H9 (cell line): ENCODE data around the gene CXXC5. TPM values are rescaled to one million over a fixed set of nuclear protein-coding genes. Genes with fewer than 3 reads are reported as not detected.
A peak's percentile ranks its signal among the peaks of the same experiment; 100 is the strongest.

Experiments
- DNase-seq: peaks from one replicate; pipeline ENCODE4 v3.0.0-alpha.2; 2017
- H2AFZ ChIP-seq: one replicate; pipeline ENCODE4 v1.6.1; 2013; ENCODE audit warnings: mild to moderate bottlenecking, low read length, control low read depth, moderate library complexity
- H2AK5ac ChIP-seq: 2 replicates; pipeline ENCODE4 v1.6.1; 2013; ENCODE audit warnings: low read length, control low read depth, mixed read lengths; ENCODE audit not compliant: insufficient read length
- H2BK120ac ChIP-seq: one replicate; pipeline ENCODE4 v1.6.1; 2013; ENCODE audit warnings: low read depth, mild to moderate bottlenecking, low read length, control low read depth, inconsistent platforms; ENCODE audit not compliant: poor library complexity, severe bottlenecking
- H2BK12ac ChIP-seq: 2 replicates; pipeline ENCODE4 v1.6.1; 2013; ENCODE audit warnings: low read length, control low read depth, mixed read lengths, low read depth; ENCODE audit not compliant: insufficient read length
- H2BK15ac ChIP-seq: 2 replicates; pipeline ENCODE4 v1.6.1; 2013; ENCODE audit warnings: low read depth, low read length, control low read depth
- H2BK20ac ChIP-seq: one replicate; pipeline ENCODE4 v1.6.1; 2013; ENCODE audit warnings: low read depth, mild to moderate bottlenecking, low read length, control low read depth, inconsistent platforms; ENCODE audit not compliant: poor library complexity, severe bottlenecking
- H2BK5ac ChIP-seq: 2 replicates; pipeline ENCODE4 v1.6.1; 2013; ENCODE audit warnings: low read length, control low read depth, mixed read lengths; ENCODE audit not compliant: insufficient read length
- H3K14ac ChIP-seq: 2 replicates; pipeline ENCODE4 v1.6.1; 2013; ENCODE audit warnings: low read length, control low read depth; ENCODE audit not compliant: insufficient read depth
- H3K18ac ChIP-seq: 2 replicates; pipeline ENCODE4 v1.6.1; 2013; ENCODE audit warnings: low read depth, mild to moderate bottlenecking, mixed read lengths, low read length, control low read depth; ENCODE audit not compliant: insufficient read length
- H3K23ac ChIP-seq: 2 replicates; pipeline ENCODE4 v1.6.1; 2013; ENCODE audit warnings: low read length, control low read depth, mixed read lengths, low read depth; ENCODE audit not compliant: insufficient read length
- H3K23me2 ChIP-seq: 2 replicates; pipeline ENCODE4 v1.6.1; 2013; ENCODE audit warnings: low read depth, mild to moderate bottlenecking, mixed read lengths, low read length, control low read depth; ENCODE audit not compliant: insufficient read length, poor library complexity, severe bottlenecking
- H3K27ac ChIP-seq: 2 replicates; pipeline ENCODE4 v1.5.1; 2013; ENCODE audit warnings: low read length, control low read depth, mixed read lengths, low read depth; ENCODE audit not compliant: insufficient read length
- H3K27me3 ChIP-seq: 2 replicates; pipeline ENCODE4 v1.6.1; 2013; ENCODE audit warnings: low read length, control low read depth, inconsistent platforms; ENCODE audit not compliant: insufficient read depth
- H3K4ac ChIP-seq: 2 replicates; pipeline ENCODE4 v1.6.1; 2013; ENCODE audit warnings: low read depth, mild to moderate bottlenecking, control low read depth, inconsistent platforms, low read length, moderate library complexity
- H3K4me1 ChIP-seq: 2 replicates; pipeline ENCODE4 v1.6.1; 2013; ENCODE audit warnings: low read length, control low read depth, inconsistent platforms; ENCODE audit not compliant: insufficient read depth
- H3K4me2 ChIP-seq: 2 replicates; pipeline ENCODE4 v1.6.1; 2013; ENCODE audit warnings: low read length, control low read depth, mixed read lengths; ENCODE audit not compliant: insufficient read length, insufficient read depth
- H3K56ac ChIP-seq: 2 replicates; pipeline ENCODE4 v1.6.1; 2013; ENCODE audit warnings: low read depth, mild to moderate bottlenecking, mixed read lengths, low read length, control low read depth; ENCODE audit not compliant: insufficient read length
- H3K79me1 ChIP-seq: 2 replicates; pipeline ENCODE4 v1.6.1; 2013; ENCODE audit warnings: low read depth, mild to moderate bottlenecking, moderate library complexity, low read length, control low read depth, inconsistent platforms; ENCODE audit not compliant: insufficient read depth, poor library complexity, severe bottlenecking
- H3K79me2 ChIP-seq: 2 replicates; pipeline ENCODE4 v1.6.1; 2013; ENCODE audit warnings: low read length, control low read depth, inconsistent platforms; ENCODE audit not compliant: insufficient read depth
- H3K9ac ChIP-seq: 2 replicates; pipeline ENCODE4 v1.6.1; 2013; ENCODE audit warnings: low read length, control low read depth, mixed read lengths; ENCODE audit not compliant: insufficient read length; ENCODE audit errors: extremely low read depth
- H3K9me3 ChIP-seq: one replicate; pipeline ENCODE4 v1.6.1; 2013; ENCODE audit warnings: low read depth, low read length, inconsistent platforms; ENCODE audit not compliant: control insufficient read depth
- H3T11ph ChIP-seq: one replicate; pipeline ENCODE4 v1.6.1; 2013; ENCODE audit warnings: mild to moderate bottlenecking, low read length, control low read depth, inconsistent platforms
- H4K20me1 ChIP-seq: one replicate; pipeline ENCODE4 v1.6.1; 2013; ENCODE audit not compliant: control insufficient read depth, insufficient read length, insufficient read depth
- H4K5ac ChIP-seq: 2 replicates; pipeline ENCODE4 v1.6.1; 2013; ENCODE audit warnings: low read depth, mild to moderate bottlenecking, mixed read lengths, low read length, control low read depth; ENCODE audit not compliant: insufficient read length
- H4K8ac ChIP-seq: replicated peaks from 2 replicates; pipeline ENCODE4 v1.6.1; 2013; ENCODE audit warnings: low read length, control low read depth, mixed read lengths, low read depth; ENCODE audit not compliant: insufficient read length
- H4K91ac ChIP-seq: 2 replicates; pipeline ENCODE4 v1.6.1; 2013; ENCODE audit warnings: low read depth, mild to moderate bottlenecking, moderate library complexity, mixed read lengths, low read length, control low read depth; ENCODE audit not compliant: insufficient read length
- H3K27ac Mint-ChIP-seq, 3 experiments: 2 replicates in 2 of 3; 3 replicates in 1 of 3; pipeline ENCODE4 v1.8.0; 2020 to 2021; ENCODE audit warnings: mixed read lengths in 3 of 3, mild to moderate bottlenecking in 1 of 3, moderate library complexity in 1 of 3
- H3K27me3 Mint-ChIP-seq: 2 replicates; pipeline ENCODE4 v1.8.0; 2021; ENCODE audit warnings: low read depth, mild to moderate bottlenecking, moderate library complexity, mixed read lengths
- H3K36me3 Mint-ChIP-seq, 3 experiments: 2 replicates in 2 of 3; 3 replicates in 1 of 3; pipeline ENCODE4 v1.8.0; 2020 to 2021; ENCODE audit warnings: low read depth in 3 of 3, mixed read lengths in 3 of 3; ENCODE audit not compliant: insufficient read depth in 1 of 3
- H3K4me1 Mint-ChIP-seq, 2 experiments: 2 replicates each; pipeline ENCODE4 v1.8.0; 2020; ENCODE audit warnings: mixed read lengths in 2 of 2
- H3K4me3 Mint-ChIP-seq, 2 experiments: 2 replicates in 1 of 2; 3 replicates in 1 of 2; pipeline ENCODE4 v1.8.0; 2020 to 2021; ENCODE audit warnings: mild to moderate bottlenecking in 2 of 2, mixed read lengths in 2 of 2, moderate library complexity in 1 of 2
- H3K9me3 Mint-ChIP-seq, 2 experiments: 2 replicates in 1 of 2; 3 replicates in 1 of 2; pipeline ENCODE4 v1.8.0; 2020; ENCODE audit warnings: mild to moderate bottlenecking in 2 of 2, mixed read lengths in 2 of 2, moderate library complexity in 1 of 2
- WGBS: extraction: QIAGEN DNeasy Blood & Tissue Kit; methylation state at CpG from one replicate; pipeline ENCODE4 v1.1.7; 2013; ENCODE audit warnings: missing lambda C conversion rate, low lambda C conversion rate, mixed read lengths; ENCODE audit not compliant: insufficient read length; ENCODE audit errors: extremely low coverage; 5-methylcytosine and 5-hydroxymethylcytosine counted together
- total RNA-seq: library from RNA; stranded (reverse); gene quantifications from 2 replicates; pipeline ENCODE4 v1.2.1, GENCODE V29; 2021
- TF ChIP-seq, protein P1 (sequence below): fragments of 200-600 bp; sonication (generic); conservative IDR thresholded peaks from 3 replicates; pipeline ENCODE4 v1.8.0; 2021; ENCODE audit warnings: antibody characterized with exemption, mild to moderate bottlenecking

CXXC5 gene
- total RNA-seq, 1 experiment from 2014 or later, result 105 TPM

DNA sequence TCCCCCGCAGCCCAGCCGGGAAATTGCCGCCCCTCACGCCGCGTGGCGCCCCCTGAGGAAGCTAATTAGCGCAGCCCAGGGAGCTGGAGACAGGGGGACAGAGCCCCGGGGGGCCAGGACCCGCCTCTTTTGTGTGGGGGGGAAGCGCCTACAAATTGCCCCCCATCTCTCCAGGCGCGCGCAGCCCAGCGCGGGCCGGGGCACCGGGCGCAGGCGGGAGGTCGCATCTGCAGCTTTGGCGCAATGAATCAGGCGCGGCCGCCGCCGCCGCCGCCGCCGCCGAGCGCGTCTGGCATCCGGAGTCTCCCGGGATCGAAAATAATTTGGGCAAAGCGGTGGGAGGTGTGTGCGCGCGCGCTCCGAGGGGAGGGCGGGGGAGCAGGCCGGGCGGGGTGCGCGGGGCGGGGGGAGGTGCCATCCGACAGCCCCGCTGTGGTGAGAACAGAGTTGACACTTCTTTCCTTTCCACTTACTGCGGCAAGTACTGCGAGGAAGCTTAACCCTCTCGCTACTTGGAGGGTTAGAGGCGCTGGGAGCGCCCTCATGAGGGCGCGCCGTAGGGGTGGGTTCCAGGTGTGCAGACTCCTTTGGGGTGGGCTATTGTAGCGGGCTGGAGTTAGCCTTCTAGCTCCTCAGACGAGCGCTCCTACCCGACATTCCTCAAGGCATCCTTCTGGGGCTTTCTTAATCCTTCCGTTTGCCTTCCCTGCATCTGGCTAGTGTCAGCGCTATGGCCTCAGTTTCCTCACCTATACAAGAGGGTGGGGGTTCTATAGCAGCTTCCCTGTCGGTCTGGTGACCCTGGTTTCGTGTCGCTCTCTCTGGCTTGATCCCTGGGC, 63.1 kb downstream of the CXXC5 start:
- no peak overlapping the region for H4K8ac ChIP-seq
- no peak overlapping the region for H3T11ph ChIP-seq
- peaks cover 23% of the 10 kb centered on the region; the same call in 1 of the 2 replicates for H3K4me1 ChIP-seq
- H3K9me3 ChIP-seq, result no peaks in the 10 kb centered on the region
- peak overlapping the region; percentile 68 for H3K4me2 ChIP-seq
- peaks cover 7% of the 10 kb centered on the region for H3K23me2 ChIP-seq
- Mint-ChIP-seq H3K36me3 (no peaks in the 10 kb centered on the region), H3K4me3 (peak overlapping the region; percentile 66 to 77), H3K27me3 (peaks cover 17% of the 10 kb centered on the region), H3K4me1 (peaks cover 34 to 37% of the 10 kb centered on the region in 2 experiments), H3K27ac (peak overlapping the region in 2 of 3 experiments; percentile 86 to 92; a peak in 2 of 7 replicates), H3K9me3 (no peaks in the 10 kb centered on the region)
- DNase-seq, result peak; percentile 78
- no peaks in the 10 kb centered on the region for H4K20me1 ChIP-seq
- H2BK5ac ChIP-seq, result no peak overlapping the region
- peak overlapping the region; percentile 74 for H3K14ac ChIP-seq
- H2BK20ac ChIP-seq, result no peak overlapping the region
- no CpG with 5 or more reads among the region's 68 CpGs for WGBS
- no peak overlapping the region for H3K9ac ChIP-seq
- H2BK12ac ChIP-seq, result no peak overlapping the region
- H2BK15ac ChIP-seq, result no peak overlapping the region
- no peaks in the 10 kb centered on the region for H3K79me1 ChIP-seq
- TF ChIP-seq, protein P1, sequence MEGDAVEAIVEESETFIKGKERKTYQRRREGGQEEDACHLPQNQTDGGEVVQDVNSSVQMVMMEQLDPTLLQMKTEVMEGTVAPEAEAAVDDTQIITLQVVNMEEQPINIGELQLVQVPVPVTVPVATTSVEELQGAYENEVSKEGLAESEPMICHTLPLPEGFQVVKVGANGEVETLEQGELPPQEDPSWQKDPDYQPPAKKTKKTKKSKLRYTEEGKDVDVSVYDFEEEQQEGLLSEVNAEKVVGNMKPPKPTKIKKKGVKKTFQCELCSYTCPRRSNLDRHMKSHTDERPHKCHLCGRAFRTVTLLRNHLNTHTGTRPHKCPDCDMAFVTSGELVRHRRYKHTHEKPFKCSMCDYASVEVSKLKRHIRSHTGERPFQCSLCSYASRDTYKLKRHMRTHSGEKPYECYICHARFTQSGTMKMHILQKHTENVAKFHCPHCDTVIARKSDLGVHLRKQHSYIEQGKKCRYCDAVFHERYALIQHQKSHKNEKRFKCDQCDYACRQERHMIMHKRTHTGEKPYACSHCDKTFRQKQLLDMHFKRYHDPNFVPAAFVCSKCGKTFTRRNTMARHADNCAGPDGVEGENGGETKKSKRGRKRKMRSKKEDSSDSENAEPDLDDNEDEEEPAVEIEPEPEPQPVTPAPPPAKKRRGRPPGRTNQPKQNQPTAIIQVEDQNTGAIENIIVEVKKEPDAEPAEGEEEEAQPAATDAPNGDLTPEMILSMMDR, result peak; percentile 49; the same call in 2 of the 3 replicates
- H3K18ac ChIP-seq, result peak overlapping the region; percentile 65
- H4K5ac ChIP-seq, result no peak overlapping the region
- no peak overlapping the region for H3K27ac ChIP-seq
- H3K23ac ChIP-seq, result no peak overlapping the region
- H2BK120ac ChIP-seq, result peak overlapping the region; percentile 96
- no peaks in the 10 kb centered on the region for H3K27me3 ChIP-seq
- no peak overlapping the region for H3K56ac ChIP-seq
- no peak overlapping the region for H4K91ac ChIP-seq
- H2AFZ ChIP-seq, result no peak overlapping the region
- H3K79me2 ChIP-seq, result no peaks in the 10 kb centered on the region
- no peak overlapping the region for H2AK5ac ChIP-seq
- no peak overlapping the region for H3K4ac ChIP-seq
